DMS114 treated with DMSO at 0.1 percent for 48 hours (cell line): ENCODE measurements around the gene MAP3K13.

Source experiments
- DNase-seq: peaks from one replicate; lab custom pipeline; 2025; ENCODE audit not compliant: unreplicated experiment; lab: John Stamatoyannopoulos, UW

Gene MAP3K13

DNA sequence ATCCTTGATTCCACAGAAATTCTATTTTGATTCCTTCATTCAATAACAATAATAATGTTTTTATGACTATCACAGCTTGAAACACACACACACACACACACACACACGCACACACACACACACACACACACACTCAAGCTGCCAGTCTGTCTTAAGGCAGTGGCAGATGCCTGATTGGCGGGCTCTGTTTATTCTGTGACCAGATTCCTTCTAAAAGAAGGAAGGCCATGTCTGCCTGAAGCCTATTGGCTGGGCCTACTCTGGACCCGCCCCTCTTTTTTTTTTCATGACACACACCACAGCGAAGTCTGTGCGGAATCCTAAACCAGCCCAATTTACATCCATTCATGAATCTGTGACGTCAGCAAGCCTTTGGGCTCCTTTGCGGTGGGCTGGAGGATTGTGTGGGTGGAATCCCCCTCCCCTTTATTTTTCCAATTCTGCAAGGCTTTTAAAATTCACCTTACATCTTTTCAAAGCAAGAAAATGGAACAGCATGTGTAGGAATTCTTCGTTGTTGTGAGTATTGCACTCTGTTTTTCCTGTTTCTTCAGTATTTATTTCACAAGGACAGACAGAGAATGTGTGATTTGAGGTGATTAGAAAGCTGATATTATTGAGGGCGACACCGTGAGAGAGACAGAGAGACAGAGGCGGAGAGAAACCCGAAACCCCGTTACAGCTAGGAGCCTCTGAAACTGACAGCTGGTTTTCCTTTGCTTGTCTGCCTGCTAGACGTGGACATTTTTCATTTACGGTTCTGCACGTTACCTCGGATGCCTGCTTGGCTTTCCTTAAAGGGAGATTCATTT, at the start of gene MAP3K13:
Gene MAP3K13 (plus strand): TSS at position 287 of the 812 bp plus-strand sequence. CDS start 65,446 bp downstream, outside the sequence.
- DNase-seq, result no peak

- no peak for DNase-seq
Observed at GRCh38 chr3:185313693-185314246, 49.2 kb upstream of the MAP3K13 start.

DNA sequence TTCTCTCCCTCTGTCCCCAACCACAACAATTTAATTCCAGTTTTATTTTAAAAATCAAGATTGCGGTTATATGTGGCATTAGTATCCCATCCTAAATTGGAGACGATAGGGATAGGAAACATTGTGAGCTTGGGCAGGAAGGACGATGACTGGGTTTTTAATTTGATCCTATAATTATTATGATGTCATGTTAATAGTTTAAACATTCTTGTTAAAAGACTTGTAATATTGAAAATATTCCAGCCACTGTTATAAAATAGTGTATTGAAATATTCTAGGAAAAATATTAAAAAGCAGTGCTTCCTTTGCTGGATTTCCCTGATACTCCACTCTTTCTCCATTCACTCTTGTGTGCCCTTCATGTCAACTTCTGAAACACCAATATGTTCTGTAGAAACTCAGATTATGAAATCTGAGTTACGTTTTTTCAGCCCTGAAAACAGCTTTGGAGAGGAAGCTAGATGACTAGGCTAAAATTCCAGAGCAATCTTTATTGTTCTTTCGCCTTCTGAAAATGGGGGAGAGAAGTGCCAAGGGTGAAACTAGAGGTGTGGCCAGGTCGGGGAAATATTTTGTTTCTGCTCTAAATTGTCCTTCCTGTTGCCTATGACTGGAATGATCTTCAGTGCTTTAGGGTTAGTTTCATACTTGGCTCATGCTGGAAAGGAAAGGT, 46.1 kb upstream of the MAP3K13 start:
- DNase-seq, result peak; percentile 4

GRCh38 chr3:185317674-185318073, 45.3 kb upstream of the MAP3K13 start:
- no peak for DNase-seq

DNA sequence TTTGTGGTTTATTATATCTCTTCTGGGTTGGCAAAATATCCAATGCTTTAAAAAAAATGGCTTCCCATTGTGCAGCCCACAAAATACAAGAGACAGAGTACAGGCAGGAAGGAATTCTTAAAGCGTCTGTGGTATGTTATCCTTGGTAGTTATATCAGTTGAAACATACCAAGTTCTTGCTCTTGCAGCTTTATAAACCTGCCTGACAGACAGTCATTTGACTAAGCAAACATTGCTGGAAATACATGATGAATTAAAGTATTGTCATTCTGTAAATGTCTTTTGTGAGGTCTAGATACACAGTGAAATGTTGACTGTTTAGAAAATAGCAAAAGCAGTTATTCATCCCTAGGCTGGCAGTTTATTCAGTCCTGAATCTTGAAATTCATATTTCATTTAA, 44.8 kb upstream of the MAP3K13 start:
- DNase-seq, result peak; percentile 10

GRCh38 chr3:185319801-185320200, 43.1 kb upstream of the MAP3K13 start:
- DNase-seq, result no peak

- DNase-seq, result no peak
Observed at GRCh38 chr3:185320949-185321348, 42.0 kb upstream of the MAP3K13 start.

DNA sequence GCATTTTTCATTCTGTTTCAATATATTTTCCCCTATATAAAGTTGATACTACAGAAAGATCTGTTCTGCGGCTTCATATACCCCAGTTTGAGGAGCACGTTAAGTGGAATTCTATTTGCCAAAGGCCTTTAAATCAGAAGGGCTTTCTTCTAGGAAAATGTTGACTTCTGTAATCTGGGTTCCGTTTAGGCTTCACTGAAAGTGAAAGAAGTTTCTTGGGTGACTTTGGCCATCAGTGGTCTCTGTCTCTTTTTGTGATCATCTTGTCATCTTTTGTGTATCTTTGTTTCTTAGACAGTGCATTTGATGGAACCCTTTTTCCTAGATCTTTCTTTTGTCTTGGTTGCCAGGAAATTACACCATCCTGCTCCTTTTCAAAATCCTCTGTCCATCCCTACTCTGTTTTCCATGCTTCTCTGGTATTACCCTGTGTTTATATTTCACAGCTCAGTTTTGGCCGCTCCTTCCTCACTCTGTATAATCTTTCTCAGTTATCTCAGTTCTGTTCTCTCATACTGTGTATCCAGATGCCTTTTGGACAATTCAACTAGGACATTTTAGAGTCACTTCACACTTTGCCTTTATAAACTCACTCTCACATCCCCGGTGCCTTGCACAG, 40.7 kb upstream of the MAP3K13 start:
- no peak for DNase-seq

GRCh38 chr3:185325946-185326791, 36.8 kb upstream of the MAP3K13 start:
- no peak for DNase-seq

GRCh38 chr3:185327062-185327461, 35.9 kb upstream of the MAP3K13 start:
- DNase-seq, result no peak

GRCh38 chr3:185328324-185329004, 34.5 kb upstream of the MAP3K13 start:
- no peak for DNase-seq

DNA sequence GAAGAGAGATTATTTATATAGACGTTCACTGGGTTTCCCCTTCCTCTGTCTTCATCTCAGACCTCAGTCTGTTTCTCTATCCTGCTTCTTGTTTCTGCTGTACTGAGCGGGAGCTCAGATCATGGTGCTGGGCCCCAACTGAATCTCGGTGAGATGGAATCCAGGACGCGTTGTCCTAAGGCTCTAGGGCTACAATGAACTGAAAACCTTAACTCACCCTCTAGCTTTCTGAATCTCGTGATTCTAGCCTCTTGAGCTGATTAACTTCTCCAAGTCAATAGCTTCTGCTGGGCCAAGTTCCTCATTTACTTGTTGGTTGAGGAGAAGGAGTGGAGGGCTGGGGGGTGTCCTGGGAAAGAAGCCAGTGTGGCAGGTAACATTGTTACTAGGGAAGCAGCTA, 32.7 kb upstream of the MAP3K13 start:
- DNase-seq, result no peak

DNA sequence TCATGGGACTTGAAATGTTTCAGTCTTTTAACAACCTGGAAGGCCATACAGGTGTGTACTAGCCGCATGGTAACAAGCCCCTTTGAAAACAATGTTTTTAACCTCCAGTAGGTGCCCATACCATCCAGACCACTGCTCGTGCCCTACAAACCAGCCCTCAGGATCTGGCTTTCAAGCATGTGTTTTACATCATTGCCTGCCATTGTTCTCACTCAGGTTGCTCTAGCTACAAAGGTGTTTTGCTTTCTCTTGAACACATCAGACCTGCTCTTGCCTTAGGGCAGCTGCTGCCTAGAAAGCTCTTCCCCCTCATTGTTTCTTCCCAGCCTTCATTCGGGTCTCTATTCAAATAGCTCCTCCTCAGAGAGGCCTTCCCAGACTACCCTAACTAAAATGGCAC, 32.3 kb upstream of the MAP3K13 start:
- DNase-seq, result no peak

DNA sequence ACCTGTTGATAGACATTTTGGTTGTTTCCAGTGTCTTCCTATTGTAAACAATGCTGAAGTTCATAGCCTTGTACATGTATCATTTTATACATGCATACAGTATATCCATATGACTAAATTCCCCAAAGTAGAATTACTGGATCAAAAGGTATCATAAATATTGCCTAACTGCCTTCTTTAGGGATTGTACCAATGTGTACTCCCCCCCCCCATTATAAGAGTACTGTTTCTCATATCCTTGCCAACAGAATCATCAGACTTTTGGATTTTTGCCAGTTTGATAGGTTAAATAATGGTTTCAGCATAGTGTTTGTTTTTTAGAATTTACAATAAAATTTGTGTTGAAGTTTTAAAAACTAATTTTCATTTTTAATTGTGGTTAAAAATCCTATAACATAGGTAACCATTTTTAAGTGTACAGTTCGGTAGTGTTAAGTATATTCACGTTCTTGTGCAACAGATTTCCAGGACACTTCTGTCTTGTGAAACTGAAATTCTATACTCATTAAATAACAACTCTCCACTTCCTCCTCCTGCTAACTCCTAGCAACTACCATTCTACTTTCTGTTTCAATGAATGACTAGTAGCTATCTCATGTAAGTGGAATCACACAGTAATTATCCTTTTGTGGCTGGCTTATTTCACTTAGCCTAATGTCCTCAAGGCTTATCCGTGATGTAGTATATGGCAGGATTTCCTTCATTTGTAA, 30.8 kb upstream of the MAP3K13 start:
- DNase-seq, result no peak

DNA sequence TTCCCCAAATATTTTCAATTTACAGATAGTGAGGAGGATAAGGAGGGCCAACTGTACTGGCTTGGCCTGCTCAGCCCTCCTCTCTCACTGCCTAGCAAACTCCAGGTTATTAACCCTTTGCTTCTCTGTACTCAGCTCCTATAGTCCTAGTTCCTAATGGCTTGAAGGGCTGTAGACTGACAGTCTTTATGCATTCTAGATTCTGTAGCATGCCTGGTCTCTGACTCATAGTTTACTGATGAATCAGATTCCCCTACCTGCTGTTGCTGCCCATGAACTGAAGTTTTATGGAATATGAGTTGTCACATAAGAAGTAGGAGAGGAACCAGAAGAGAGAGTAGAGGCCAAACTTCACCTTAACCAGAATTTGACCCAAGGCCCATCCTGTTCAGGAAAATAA, 27.1 kb upstream of the MAP3K13 start:
- DNase-seq, result no peak

GRCh38 chr3:185337231-185337816, 25.6 kb upstream of the MAP3K13 start:
- DNase-seq, result no peak

GRCh38 chr3:185339945-185340344, 23.0 kb upstream of the MAP3K13 start:
- DNase-seq, result no peak

DNA sequence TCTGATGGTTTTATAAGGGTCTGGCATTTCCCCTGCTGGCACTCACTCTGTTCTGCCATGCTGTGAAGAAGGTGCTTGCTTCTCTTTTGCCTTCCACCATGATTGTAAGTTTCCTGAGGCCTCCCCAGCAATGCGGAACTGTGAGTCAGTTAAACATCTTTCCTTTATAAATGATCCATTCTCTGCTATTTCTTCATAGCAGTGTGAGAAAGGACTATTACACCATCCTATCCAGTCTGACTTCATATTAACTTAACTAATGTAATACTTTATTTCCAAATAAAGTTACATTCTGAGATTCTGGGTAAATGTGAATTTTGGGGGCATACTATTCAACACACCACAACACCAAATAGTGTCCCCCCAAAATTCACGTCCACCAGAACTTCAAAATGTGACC, 22.2 kb upstream of the MAP3K13 start:
- DNase-seq, result no peak
